ENCODE measurements around the gene HEATR5B. TPM values are rescaled to one million over a fixed set of nuclear protein-coding genes. Genes with fewer than 3 reads are reported as not detected.
A peak's percentile ranks its signal among the peaks of the same experiment; 100 is the strongest.

HEATR5B gene
- total RNA-seq, 1 experiment from 2014 or later, result 12.6 TPM

- no peaks in the 10 kb centered on the region for H3K27me3 Mint-ChIP-seq (ENCODE audit: low read depth)
- ChIA-PET CTCF (interaction anchor here (1.1 kb wide), 1 partner anchor 8 kb away, joined by 3 read pairs; no protein-coding TSS in a partner anchor), POLR2A (interaction anchor here (0.6 kb wide), 1 partner anchor 223 kb away, joined by 3 read pairs; no protein-coding TSS in a partner anchor)
- no peaks in the 10 kb centered on the region for H3K9me3 Mint-ChIP-seq
- DNase-seq (ENCODE audit: low spot score) (no peak), ATAC-seq (no peak)
- H3K4me3 Mint-ChIP-seq, result no peak overlapping the region
- H3K36me3 Mint-ChIP-seq, result 0 out of 2 replicates have a peak, but pooled peaks cover 2% of the 10 kb centered on the region
- peaks cover 61% of the 10 kb centered on the region for H3K4me1 Mint-ChIP-seq
- peak overlapping the region; percentile 51 for H3K27ac Mint-ChIP-seq
- TF ChIP-seq NR3C1 (CRISPR knock-in tag; conservative IDR thresholded peaks at IDR 0.05; ENCODE audit: low read depth), result no peak
- TF ChIP-seq ESRRA (CRISPR knock-in tag; IDR thresholded peaks at IDR 0.05; ENCODE audit: borderline replicate concordance), result no peak
- no peak for TF ChIP-seq KAT7 (CRISPR knock-in tag; IDR thresholded peaks at IDR 0.05; ENCODE audit: borderline replicate concordance)
- TF ChIP-seq ZNF138 (CRISPR knock-in tag; conservative IDR thresholded peaks at IDR 0.05), result no peak
- no peak for TF ChIP-seq ZNF232 (CRISPR knock-in tag; IDR thresholded peaks at IDR 0.05)
- TF ChIP-seq JAZF1 (CRISPR knock-in tag; IDR thresholded peaks at IDR 0.05), result no peak
- TF ChIP-seq FOXK1 (CRISPR knock-in tag; IDR thresholded peaks at IDR 0.05), result no peak
- no peak for TF ChIP-seq HMGA2 (CRISPR knock-in tag; IDR thresholded peaks at IDR 0.05)
- no peak for TF ChIP-seq ATF6 (CRISPR knock-in tag; IDR thresholded peaks at IDR 0.05)
- TF ChIP-seq ZNF423 (CRISPR knock-in tag; IDR thresholded peaks at IDR 0.05), result no peak
- TF ChIP-seq ZNF263 (CRISPR knock-in tag; IDR thresholded peaks at IDR 0.05; ENCODE audit: low read depth), result no peak
- TF ChIP-seq MAX (CRISPR knock-in tag; IDR thresholded peaks at IDR 0.05), result no peak
- no peak for TF ChIP-seq ZNF281 (CRISPR knock-in tag; IDR thresholded peaks at IDR 0.05)
- TF ChIP-seq CREB1 (CRISPR knock-in tag; IDR thresholded peaks at IDR 0.05), result no peak
- TF ChIP-seq MYBL2 (CRISPR knock-in tag; IDR thresholded peaks at IDR 0.05), result no peak
- no peak for TF ChIP-seq HMGXB4 (CRISPR knock-in tag; IDR thresholded peaks at IDR 0.05)
These were observed 129.1 kb downstream of the HEATR5B start for GRCh38 chr2:36954977-36955607.

- Mint-ChIP-seq H3K4me3 (no peak overlapping the region), H3K36me3 (0 out of 2 replicates have a peak, but pooled peaks cover 2% of the 10 kb centered on the region), H3K27ac (peak overlapping the region; percentile 69; the same call in 1 of the 2 replicates), H3K9me3 (no peaks in the 10 kb centered on the region), H3K27me3 (ENCODE audit: low read depth) (no peaks in the 10 kb centered on the region), H3K4me1 (peaks cover 58% of the 10 kb centered on the region)
- POLR2A ChIA-PET, result interaction anchor here (0.6 to 1.4 kb wide), 2 partner anchors 12 to 186 kb away, joined by 3 to 5 read pairs; no protein-coding TSS in a partner anchor
- CTCF ChIA-PET, result interaction anchor here (0.9 to 1.2 kb wide), 2 partner anchors 8 to 182 kb away, joined by 3 to 4 read pairs; no protein-coding TSS in a partner anchor
- TF ChIP-seq ZNF423 (CRISPR knock-in tag; IDR thresholded peaks at IDR 0.05) (no peak), SOX15 (CRISPR knock-in tag; IDR thresholded peaks at IDR 0.05) (no peak)
- ATAC-seq, result peak; percentile 87
- no peak for DNase-seq (ENCODE audit: low spot score)
These were observed 131.4 kb downstream of the HEATR5B start for GRCh38 chr2:36952748-36953197.

Data from WTC11 (cell line).